Testis (tissue), 3 donors: Measurements from ENCODE around the gene KLHL25. TPM values are rescaled to one million over a fixed set of nuclear protein-coding genes. Genes with fewer than 3 reads are reported as not detected.

ENCODE experiments used
- DNase-seq: peaks from one replicate; pipeline ENCODE4 v3.0.0-alpha.2; 2019
- H3K27ac ChIP-seq, 2 donors: fragments of 200-600 bp; sonication (generic); one replicate each; pipeline ENCODE4 v1.5.1; 2019
- H3K27me3 ChIP-seq: fragments of 200-600 bp; sonication (generic); one replicate; pipeline ENCODE4 v1.5.1; 2019
- H3K36me3 ChIP-seq: fragments of 200-600 bp; sonication (generic); one replicate; pipeline ENCODE4 v1.5.1; 2017; ENCODE audit warnings: low read depth; ENCODE audit errors: missing control alignments
- H3K4me1 ChIP-seq: fragments of 200-600 bp; sonication (generic); one replicate; pipeline ENCODE4 v1.5.1; 2019
- H3K4me3 ChIP-seq, 2 donors: fragments of 200-600 bp; sonication (generic); one replicate each; pipeline ENCODE4 v1.5.1; 2017 to 2019
- H3K9me3 ChIP-seq: fragments of 200-600 bp; sonication (generic); one replicate; pipeline ENCODE4 v1.5.1; 2017
- CTCF ChIP-seq, 3 experiments: fragments of 450-650 bp in 2 of 3; fragments of 200-600 bp in 1 of 3; sonication (generic) in 1 of 3; IDR thresholded peaks; one replicate each; pipeline ENCODE4 v1.5.1; 2016 to 2019; ENCODE audit warnings: antibody characterized with exemption in 3 of 3, mild to moderate bottlenecking in 2 of 3, moderate library complexity in 1 of 3
- POLR2A ChIP-seq: fragments of 450-650 bp; IDR thresholded peaks from one replicate; pipeline ENCODE4 v1.6.1; 2017; ENCODE audit warnings: antibody characterized with exemption, mild to moderate bottlenecking, moderate library complexity
- WGBS, 2 donors: methylation state at CpG; one replicate each; pipeline ENCODE4 v1.1.5; 2018; 5-methylcytosine and 5-hydroxymethylcytosine counted together
- intact Hi-C: fragments of 100-400 bp; cut with DNase I; formaldehyde crosslinking; loops from one replicate; pipeline ENCODE4 v1.15.1; 2023; ENCODE audit warnings: low total_unique reads
- polyA plus RNA-seq: library from polyadenylated mRNA; stranded (reverse); fragments of 350-450 nt; fragmentation: Illumina TruSeq; extraction: RNeasy Lipid Tissue Mini Kit (QIAGEN cat#74804); gene quantifications from one replicate; pipeline ENCODE4 v1.2.3, GENCODE V29; 2014; ENCODE audit warnings: low read depth, low replicate concordance; ENCODE audit not compliant: insufficient read depth
- total RNA-seq, 2 donors: library from RNA; depleted of rRNA; stranded (reverse); fragments of >200 nt; gene quantifications; one replicate each; pipeline ENCODE4 v1.2.3, GENCODE V29; 2016

The KLHL25 gene
- total and polyA plus RNA-seq, 3 donors from 2014 or later: 19.6 to 50.1 (median 42.6) TPM

- Histone ChIP-seq H3K27ac (no peak overlapping the region), H3K4me1 (peaks cover 10% of the 10 kb centered on the region), H3K9me3 (no peaks in the 10 kb centered on the region), H3K27me3 (no peaks in the 10 kb centered on the region), H3K4me3 (peak overlapping the region; percentile 74 to 92), H3K36me3 (no peaks in the 10 kb centered on the region)
- TF ChIP-seq POLR2A (no peak), CTCF (IDR thresholded peaks at IDR 0.05) (no peak)
- DNase-seq: no peak
- 32 to 39% methylated on average over 15 of the region's 15 CpGs for WGBS, 2 donors
- intact Hi-C loops: no loop called here
Measured at GRCh38 chr15:85795337-85796305, 896 bp upstream of the KLHL25 start.

GRCh38 chr15:85793641-85794597 is 806 bp downstream of the KLHL25 start:
- H3K27ac ChIP-seq: peak overlapping the region; percentile 69 to 94
- peak; percentile 48 for DNase-seq
- 1 to 2% methylated on average over 29 to 52 of the region's 56 CpGs for WGBS, 2 donors
- H3K27me3 ChIP-seq: no peaks in the 10 kb centered on the region
- peak overlapping the region; percentile 74 to 92 for H3K4me3 ChIP-seq
- H3K36me3 ChIP-seq: no peaks in the 10 kb centered on the region
- intact Hi-C loops: no loop called here
- TF ChIP-seq CTCF (IDR thresholded peaks at IDR 0.05) (no peak), POLR2A (no peak)
- peaks cover 10% of the 10 kb centered on the region for H3K4me1 ChIP-seq
- H3K9me3 ChIP-seq: no peaks in the 10 kb centered on the region

DNA sequence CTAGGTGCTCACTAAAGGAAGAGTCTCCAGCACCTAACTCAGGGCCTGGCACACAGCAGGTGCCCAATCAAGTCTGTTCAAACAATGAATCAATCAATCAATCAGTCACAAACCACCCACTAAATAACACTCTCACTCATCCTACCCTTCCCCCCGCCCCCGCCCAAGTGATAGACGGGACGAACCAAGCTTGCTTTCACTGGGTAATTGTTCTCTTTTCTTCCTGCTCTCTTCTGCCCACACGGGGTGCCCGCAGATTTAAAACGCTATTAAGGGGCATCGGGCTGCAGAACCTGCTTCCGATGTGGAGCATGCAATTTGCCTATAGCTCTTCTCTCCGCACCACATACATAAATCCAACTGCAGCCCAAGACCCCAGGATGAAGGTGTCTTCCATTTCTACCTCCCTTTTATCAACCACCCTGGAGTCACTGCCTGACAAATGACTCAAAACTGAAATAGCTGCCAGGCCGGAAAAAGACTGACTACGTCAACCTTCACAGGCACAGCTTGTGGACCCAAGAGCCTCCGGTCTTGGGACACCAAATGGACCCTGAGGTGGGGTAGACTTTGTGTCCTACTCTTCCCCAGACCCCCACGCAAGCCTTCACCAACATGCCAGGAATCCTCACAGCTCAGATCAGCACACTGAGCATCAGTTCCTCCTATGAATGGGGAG is 1.7 kb downstream of the KLHL25 start:
- no peak overlapping the region for H3K27ac ChIP-seq
- 56 to 62% methylated on average over 14 of the region's 14 CpGs for WGBS, 2 donors
- DNase-seq: no peak

GRCh38 chr15:85792102-85792731 is 2.5 kb downstream of the KLHL25 start:
- no peaks in the 10 kb centered on the region for H3K9me3 ChIP-seq
- H3K4me3 ChIP-seq: no peak overlapping the region
- intact Hi-C loops: no loop called here
- no peak overlapping the region for H3K27ac ChIP-seq
- DNase-seq: no peak
- TF ChIP-seq POLR2A: no peak
- TF ChIP-seq CTCF (IDR thresholded peaks at IDR 0.05): no peak
- H3K4me1 ChIP-seq: peaks cover 26% of the 10 kb centered on the region
- WGBS, 2 donors: 19 to 63% methylated on average over 4 of the region's 4 CpGs
- H3K36me3 ChIP-seq: no peaks in the 10 kb centered on the region
- H3K27me3 ChIP-seq: no peaks in the 10 kb centered on the region

More for the DNA sequence above, 1.7 kb downstream of the KLHL25 start:
- Histone ChIP-seq H3K4me1 (peaks cover 17% of the 10 kb centered on the region), H3K27me3 (no peaks in the 10 kb centered on the region), H3K4me3 (peak overlapping the region; percentile 74 to 92), H3K9me3 (no peaks in the 10 kb centered on the region), H3K36me3 (no peaks in the 10 kb centered on the region)
- intact Hi-C loops: no loop called here
- TF ChIP-seq POLR2A: no peak
